HUES6 (cell line): ENCODE results near the gene PRMT5.
A peak's percentile ranks its signal among the peaks of the same experiment; 100 is the strongest.
"Not testable (repeated sequence)": the region's sequence is repeated elsewhere in the genome, so short reads cannot be mapped to it uniquely, and the experiment has no call there.

Source experiments
- H3K27ac ChIP-seq: 2 replicates; pipeline ENCODE4 v1.7.0; 2013; ENCODE audit warnings: low read depth, mild to moderate bottlenecking, low read length, inconsistent platforms
- H3K27me3 ChIP-seq: 2 replicates; pipeline ENCODE4 v1.6.1; 2013; ENCODE audit warnings: low read length; ENCODE audit not compliant: control insufficient read depth, insufficient read depth
- H3K36me3 ChIP-seq: 2 replicates; pipeline ENCODE4 v1.6.1; 2013; ENCODE audit warnings: low read length; ENCODE audit not compliant: control insufficient read depth, insufficient read depth
- H3K4me1 ChIP-seq: 2 replicates; pipeline ENCODE4 v1.6.1; 2013; ENCODE audit warnings: low read length; ENCODE audit not compliant: control insufficient read depth, insufficient read depth
- H3K4me3 ChIP-seq: 2 replicates; pipeline ENCODE4 v1.5.1; 2013; ENCODE audit warnings: low read depth, low read length
- H3K9ac ChIP-seq: one replicate; pipeline ENCODE4 v1.6.1; 2013; ENCODE audit warnings: mild to moderate bottlenecking, low read length
- H3K9me3 ChIP-seq: 2 replicates; pipeline ENCODE4 v1.6.1; 2013; ENCODE audit warnings: low read depth, low read length; ENCODE audit not compliant: control insufficient read depth, insufficient read depth

Gene PRMT5

GRCh38 chr14:22966783-22967269, 37.6 kb upstream of the PRMT5 start:
- Histone ChIP-seq H3K36me3 (peaks cover 16% of the 10 kb centered on the region), H3K9me3 (no peaks in the 10 kb centered on the region), H3K9ac (no peak overlapping the region), H3K4me3 (no peak overlapping the region), H3K27me3 (no peaks in the 10 kb centered on the region), H3K4me1 (no peaks in the 10 kb centered on the region), H3K27ac (no peak overlapping the region)

DNA sequence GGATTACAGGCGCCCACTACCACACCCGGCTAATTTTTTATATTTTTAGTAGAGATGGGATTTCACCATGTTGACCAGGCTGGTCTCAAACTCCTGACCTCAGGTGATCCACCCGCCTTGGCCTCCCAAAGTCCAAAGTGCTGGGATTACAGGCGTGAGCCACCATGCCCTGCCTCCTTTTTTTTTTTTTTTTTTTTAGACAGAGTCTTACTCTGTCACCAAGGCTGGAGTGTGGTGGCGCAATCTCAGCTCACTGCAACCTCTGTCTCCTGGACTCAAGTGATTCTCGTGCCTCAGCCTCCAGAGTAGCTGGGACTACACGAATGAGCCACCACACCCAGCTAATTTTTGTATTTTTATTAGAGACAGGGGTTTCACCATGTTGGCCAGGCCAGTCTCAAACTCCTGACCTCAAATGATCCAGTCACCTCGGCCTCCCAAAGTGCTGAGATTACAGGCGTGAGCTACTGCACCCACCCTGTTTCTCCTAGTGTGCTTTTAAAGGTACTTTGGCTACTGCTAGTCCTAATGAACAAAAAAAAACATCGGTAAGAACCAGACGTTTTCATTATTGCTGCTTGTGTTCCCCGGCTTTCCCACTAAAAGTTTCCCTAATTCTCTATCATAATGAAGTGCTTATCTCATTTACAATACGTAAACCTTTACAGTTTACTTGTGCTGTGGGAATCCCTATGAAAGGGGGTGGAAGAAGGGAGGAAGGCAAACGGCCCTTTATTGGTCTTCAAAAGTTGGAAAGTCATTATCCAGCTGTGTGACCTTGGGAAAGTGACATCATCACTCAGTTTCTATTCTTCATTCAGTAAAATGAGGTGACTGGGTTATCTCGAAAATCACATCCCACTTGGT, 37.0 kb upstream of the PRMT5 start:
- H3K27me3 ChIP-seq, H3K4me3 ChIP-seq, H3K9me3 ChIP-seq, H3K4me1 ChIP-seq, H3K27ac ChIP-seq, H3K9ac ChIP-seq, H3K36me3 ChIP-seq: not testable (repeated sequence)

DNA sequence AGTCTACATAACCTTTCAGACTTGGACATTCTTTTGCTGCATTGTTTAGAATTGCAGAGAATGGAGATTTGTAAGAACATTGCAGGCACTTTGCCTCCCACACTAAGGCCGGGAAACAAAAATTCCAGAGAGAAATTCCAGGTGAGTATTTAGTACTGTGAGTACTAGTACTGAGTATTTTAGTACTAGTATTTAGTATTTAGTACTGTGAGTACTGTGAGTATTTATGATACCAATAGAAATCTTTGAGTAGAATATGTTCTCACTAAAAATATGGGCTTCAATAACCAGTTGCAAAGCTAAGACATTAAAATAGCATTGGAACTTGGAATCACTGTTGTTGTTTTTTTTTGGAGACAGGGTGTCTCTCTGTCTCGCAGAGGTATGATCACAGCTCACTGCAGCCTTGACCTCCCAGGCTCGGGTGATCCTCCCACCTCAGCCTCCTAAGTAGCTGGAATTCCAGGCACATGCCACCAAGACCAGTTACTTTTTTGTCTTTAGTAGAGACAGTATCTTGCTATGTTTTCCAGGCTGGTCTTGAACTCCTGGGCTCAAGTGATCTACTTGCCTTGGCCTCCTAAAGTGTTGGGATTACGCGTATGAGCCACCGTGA, 33.0 kb upstream of the PRMT5 start:
- H3K9me3 ChIP-seq = no peaks in the 10 kb centered on the region
- no peaks in the 10 kb centered on the region; the same call in 1 of the 2 replicates for H3K4me1 ChIP-seq
- H3K27ac ChIP-seq = no peak overlapping the region

GRCh38 chr14:22955702-22956569, 26.8 kb upstream of the PRMT5 start:
- H3K4me3 ChIP-seq = peak overlapping the region; percentile 70
- no peaks in the 10 kb centered on the region for H3K27me3 ChIP-seq
- H3K27ac ChIP-seq = peak overlapping the region; percentile 96
- H3K9ac ChIP-seq = peak overlapping the region; percentile 93
- H3K36me3 ChIP-seq = peaks cover 16% of the 10 kb centered on the region
- H3K9me3 ChIP-seq = no peaks in the 10 kb centered on the region
- H3K4me1 ChIP-seq = peaks cover 5% of the 10 kb centered on the region

More for the DNA sequence above, 33.0 kb upstream of the PRMT5 start:
- H3K4me3 ChIP-seq = no peak overlapping the region
- no peaks in the 10 kb centered on the region for H3K36me3 ChIP-seq
- no peak overlapping the region for H3K9ac ChIP-seq
- H3K27me3 ChIP-seq = no peaks in the 10 kb centered on the region

DNA sequence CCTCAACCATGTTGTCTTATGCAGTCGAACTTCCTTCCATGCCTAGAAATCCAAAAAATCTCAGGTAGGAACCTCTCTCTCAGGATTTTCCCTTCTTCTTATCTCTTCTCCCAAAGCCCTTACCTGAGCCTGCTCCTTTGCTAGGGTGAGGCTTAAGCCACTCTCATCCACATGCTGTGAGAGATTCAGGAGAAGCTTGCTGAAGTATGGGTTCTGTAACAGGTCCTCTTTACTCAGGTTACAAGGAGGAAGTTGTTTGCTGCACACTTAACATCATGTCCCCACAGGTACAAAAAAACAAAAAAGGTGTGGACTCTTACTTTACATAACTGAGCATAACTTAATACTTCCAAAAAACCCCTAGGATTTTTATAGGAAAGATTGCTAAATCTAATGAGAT, 23.2 kb upstream of the PRMT5 start:
- H3K27ac ChIP-seq = no peak overlapping the region
- H3K9me3 ChIP-seq = no peaks in the 10 kb centered on the region
- H3K27me3 ChIP-seq = no peaks in the 10 kb centered on the region
- no peak overlapping the region for H3K4me3 ChIP-seq
- peaks cover 38% of the 10 kb centered on the region for H3K36me3 ChIP-seq
- H3K4me1 ChIP-seq = peaks cover 5% of the 10 kb centered on the region
- H3K9ac ChIP-seq = no peak overlapping the region

DNA sequence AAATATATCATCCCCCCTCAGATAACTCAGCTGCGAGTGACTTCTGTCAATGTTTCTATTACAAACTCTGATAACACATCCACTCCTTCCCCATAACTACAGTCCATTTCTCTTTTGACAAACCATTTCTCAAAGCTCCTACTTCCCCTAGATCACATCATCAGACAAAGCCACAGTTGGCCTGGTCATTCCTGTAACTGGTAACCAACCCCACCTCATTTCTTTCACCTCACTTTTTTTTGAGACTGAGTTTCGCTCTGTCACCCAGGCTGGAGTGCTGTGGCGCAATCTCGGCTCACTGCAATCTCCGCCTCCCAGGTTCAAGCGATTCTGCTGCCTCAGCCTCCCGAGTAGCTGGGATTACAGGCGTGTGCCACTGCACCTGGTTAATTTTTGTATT, 22.6 kb upstream of the PRMT5 start:
- H3K4me3 ChIP-seq, H3K9ac ChIP-seq, H3K4me1 ChIP-seq, H3K27me3 ChIP-seq, H3K9me3 ChIP-seq, H3K27ac ChIP-seq: not testable (repeated sequence)
- H3K36me3 ChIP-seq = peaks cover 45% of the 10 kb centered on the region

GRCh38 chr14:22945642-22946041, 16.5 kb upstream of the PRMT5 start:
- Histone ChIP-seq H3K27ac (no peak overlapping the region), H3K4me1 (no peaks in the 10 kb centered on the region), H3K9me3 (no peaks in the 10 kb centered on the region), H3K36me3 (peaks cover 37% of the 10 kb centered on the region), H3K9ac (no peak overlapping the region), H3K4me3 (no peak overlapping the region), H3K27me3 (no peaks in the 10 kb centered on the region)

GRCh38 chr14:22939684-22940083, 10.5 kb upstream of the PRMT5 start:
- no peaks in the 10 kb centered on the region for H3K4me1 ChIP-seq
- H3K36me3 ChIP-seq = no peaks in the 10 kb centered on the region
- H3K27ac ChIP-seq = no peak overlapping the region

DNA sequence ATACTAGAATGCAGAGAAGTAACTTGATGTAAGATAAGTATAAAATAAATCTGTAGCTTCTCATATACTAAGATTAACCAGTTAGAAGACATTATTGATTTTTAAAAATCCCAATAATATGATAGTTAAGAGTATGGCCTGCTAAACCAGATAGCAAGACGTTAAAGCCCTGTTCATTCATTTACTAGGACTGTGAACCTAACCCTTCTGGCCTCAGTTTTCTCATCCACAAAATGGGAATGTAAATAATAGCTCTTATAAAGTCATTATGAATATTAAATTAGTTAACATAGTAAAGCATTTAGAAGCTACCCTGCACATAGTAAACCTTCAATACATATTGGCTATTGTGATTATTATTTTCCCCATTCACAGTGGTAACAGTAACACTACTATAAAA, 6.0 kb upstream of the PRMT5 start:
- Histone ChIP-seq H3K4me1 (no peaks in the 10 kb centered on the region), H3K9me3 (no peaks in the 10 kb centered on the region), H3K4me3 (no peak overlapping the region), H3K9ac (no peak overlapping the region), H3K27ac (no peak overlapping the region), H3K36me3 (no peaks in the 10 kb centered on the region), H3K27me3 (no peaks in the 10 kb centered on the region)

More at GRCh38 chr14:22939684-22940083, 10.5 kb upstream of the PRMT5 start:
- Histone ChIP-seq H3K27me3 (no peaks in the 10 kb centered on the region), H3K9me3 (no peaks in the 10 kb centered on the region), H3K4me3 (no peak overlapping the region), H3K9ac (no peak overlapping the region)

DNA sequence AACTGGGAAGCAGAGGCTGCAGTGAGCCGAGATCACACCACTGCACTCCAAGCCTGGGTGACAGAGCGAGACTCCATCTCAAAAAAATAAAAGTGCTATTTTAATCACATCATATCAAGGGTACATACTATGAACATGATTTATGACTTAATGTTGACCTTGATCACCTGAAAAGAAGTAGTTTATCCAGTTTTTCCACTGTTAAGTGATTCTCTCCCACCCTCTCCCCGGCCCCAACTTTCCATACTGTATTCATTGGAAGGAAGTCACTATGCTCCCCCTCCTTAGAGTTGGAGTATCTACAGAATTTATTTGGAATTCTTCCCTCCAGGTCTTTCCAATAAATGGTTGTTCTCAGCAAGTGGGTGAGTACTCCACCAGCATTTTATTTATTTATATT, 3.0 kb upstream of the PRMT5 start:
- H3K9ac ChIP-seq = no peak overlapping the region
- no peaks in the 10 kb centered on the region for H3K9me3 ChIP-seq
- peaks cover 4% of the 10 kb centered on the region for H3K36me3 ChIP-seq
- no peak overlapping the region for H3K27ac ChIP-seq
- no peaks in the 10 kb centered on the region; the same call in 1 of the 2 replicates for H3K4me1 ChIP-seq
- H3K4me3 ChIP-seq = no peak overlapping the region
- H3K27me3 ChIP-seq = no peaks in the 10 kb centered on the region
